Measurements from ENCODE around the gene LMOD1.
A peak's percentile ranks its signal among the peaks of the same experiment; 100 is the strongest.
"Not testable (repeated sequence)": the region's sequence is repeated elsewhere in the genome, so short reads cannot be mapped to it uniquely, and the experiment has no call there.

LMOD1 gene

GRCh38 chr1:201912832-201913231, 33.5 kb downstream of the LMOD1 start:
- no peak for ATAC-seq

DNA sequence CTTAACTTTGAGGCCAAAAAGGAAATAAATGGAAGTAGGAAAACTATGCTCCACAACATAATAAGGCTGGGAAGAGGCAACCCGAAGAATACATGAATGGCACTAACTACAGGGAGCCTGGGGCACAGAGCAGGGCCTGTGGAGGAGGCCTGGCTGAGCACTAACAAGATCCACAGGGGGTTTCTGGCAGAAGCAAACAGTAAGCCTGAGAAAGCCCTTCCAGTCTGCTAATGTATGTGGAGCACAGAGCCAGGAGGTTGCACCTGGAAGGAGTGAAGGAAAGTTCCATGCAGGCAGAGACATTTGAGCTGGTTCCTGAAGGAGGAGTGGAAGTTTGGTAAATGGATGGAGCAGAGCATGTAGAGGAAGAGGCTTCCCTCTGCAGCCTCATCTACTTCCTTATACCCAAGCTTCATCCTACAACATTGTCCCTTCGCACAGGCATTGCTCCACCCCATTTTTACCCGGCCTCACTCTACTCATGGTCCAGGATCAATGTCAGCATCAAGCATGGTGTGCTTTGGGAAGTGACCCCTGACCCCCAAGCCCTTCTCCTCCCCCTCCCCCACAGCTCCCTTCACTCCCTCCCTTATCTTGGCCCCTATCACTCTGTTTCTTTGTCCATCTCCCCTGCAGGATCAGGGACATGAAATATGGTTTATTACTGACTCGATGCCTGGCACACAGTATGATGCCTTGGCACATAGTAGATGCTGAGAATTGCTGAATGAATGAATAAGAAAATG, 34.3 kb downstream of the LMOD1 start:
- ATAC-seq, result no peak

GRCh38 chr1:201907621-201908020, 38.7 kb downstream of the LMOD1 start:
- ATAC-seq, result no peak

DNA sequence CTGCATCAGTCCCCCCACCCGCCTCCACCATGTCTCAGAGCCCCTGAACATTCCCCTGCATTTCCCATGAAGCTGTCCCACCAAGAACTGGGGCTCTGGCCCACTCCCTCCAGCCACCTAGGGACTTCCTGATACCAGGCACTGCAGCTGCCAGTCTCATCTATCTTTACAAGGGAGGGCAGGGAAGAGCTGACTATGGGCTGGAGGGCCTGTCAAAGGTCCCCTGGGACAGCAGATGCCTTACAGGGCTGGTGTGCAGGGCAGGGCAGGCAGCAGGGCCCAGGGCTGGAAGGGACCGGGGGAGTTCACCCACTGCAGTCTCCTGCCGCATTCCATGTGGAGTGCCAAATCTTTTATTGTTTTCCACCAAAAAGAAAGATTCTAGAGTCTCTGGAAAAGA, 40.0 kb downstream of the LMOD1 start:
- ATAC-seq, result no peak

DNA sequence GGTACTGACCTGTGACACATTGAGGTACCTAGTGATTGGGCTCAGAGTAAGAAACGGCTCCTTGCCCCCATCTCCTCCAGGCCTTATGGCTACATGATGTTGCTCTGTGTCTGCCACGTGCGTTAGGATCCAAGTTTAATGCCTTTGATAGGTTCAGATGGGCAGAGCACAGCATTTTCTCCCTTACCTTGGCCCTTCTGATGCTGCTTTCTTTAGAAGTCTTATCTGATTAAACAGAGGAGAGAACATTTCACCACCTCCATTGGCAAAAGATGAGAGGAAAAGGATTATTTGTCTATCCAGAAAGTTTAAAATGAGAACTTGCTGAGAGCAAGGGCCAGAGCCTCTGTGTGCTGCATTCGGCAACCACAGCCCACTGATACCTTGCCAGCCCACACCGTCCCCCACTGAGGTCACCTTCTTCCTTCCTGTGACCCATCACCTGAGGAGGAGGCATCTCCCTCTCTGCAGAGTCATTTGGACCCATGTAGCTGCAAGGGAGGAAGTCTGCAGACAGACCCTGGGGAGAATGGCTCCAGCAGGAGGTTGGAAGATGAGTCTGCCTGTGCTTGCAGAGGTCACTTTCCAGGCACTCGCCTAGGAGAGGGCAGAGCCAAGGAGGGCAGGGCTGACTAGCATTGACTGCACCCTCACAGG, 41.0 kb downstream of the LMOD1 start:
- no peak for ATAC-seq

GRCh38 chr1:201904579-201904978, 41.8 kb downstream of the LMOD1 start:
- ATAC-seq, result no peak

- no peak for ATAC-seq
These were observed 43.2 kb downstream of the LMOD1 start for GRCh38 chr1:201903135-201903534.

GRCh38 chr1:201902198-201902597, 44.1 kb downstream of the LMOD1 start:
- ATAC-seq, result no peak

DNA sequence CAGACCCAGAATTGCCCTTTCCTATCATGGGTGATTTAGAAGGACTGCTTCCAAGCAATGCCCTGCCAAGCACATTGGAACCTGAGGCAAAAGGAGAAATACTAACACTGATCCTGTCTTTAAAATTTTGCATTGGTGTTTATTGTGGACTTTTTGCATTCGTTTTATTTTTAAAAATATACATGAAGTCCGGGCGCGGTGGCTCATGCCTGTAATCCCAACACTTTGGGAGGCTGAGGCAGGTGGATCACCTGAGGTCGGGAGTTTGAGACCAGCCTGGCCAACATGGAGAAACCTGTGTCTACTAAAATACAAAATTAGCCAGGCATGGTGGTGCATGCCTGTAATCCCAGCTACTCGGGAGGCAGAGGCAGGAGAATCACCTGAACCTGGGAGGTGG, 45.3 kb downstream of the LMOD1 start:
- ATAC-seq, result not testable (repeated sequence)

GRCh38 chr1:201900476-201900875, 45.9 kb downstream of the LMOD1 start:
- no peak for ATAC-seq

DNA sequence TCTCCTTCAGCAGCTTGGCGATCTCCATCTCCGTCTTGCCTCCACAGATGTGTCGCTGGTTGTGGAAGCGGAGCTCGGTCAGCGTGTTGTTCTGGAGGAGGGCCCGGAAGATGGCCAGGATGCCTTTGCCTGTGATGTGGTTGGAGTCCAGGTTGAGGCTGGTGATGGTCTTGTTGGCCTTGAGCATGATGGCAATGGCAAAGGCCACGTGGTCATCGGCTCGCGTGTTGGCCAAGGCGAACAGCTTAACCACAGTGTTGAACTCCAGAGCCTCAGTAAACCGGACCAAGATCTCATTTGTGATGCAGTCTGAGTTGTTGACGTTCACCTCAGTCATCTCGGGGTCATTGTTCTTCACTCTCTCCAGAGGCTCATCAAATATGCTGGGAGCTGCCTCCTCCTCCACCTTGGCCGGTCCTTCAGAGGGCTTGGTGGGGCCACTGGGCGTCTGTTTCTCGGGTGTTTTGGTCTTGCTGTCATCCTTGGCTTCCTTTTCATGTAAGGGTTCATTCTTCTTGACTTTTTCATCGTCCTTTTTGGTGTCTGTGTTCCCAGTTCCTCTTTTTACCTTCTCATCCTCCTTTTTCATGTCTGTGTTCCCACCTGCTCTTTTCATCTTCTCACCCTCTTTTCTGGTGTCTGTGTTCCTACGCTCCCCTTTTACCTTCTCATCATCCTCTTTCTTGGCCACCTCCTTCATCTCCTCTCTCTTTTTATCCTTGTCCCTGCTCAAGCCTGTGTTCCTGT, 46.5 kb downstream of the LMOD1 start:
- ATAC-seq, result no peak

DNA sequence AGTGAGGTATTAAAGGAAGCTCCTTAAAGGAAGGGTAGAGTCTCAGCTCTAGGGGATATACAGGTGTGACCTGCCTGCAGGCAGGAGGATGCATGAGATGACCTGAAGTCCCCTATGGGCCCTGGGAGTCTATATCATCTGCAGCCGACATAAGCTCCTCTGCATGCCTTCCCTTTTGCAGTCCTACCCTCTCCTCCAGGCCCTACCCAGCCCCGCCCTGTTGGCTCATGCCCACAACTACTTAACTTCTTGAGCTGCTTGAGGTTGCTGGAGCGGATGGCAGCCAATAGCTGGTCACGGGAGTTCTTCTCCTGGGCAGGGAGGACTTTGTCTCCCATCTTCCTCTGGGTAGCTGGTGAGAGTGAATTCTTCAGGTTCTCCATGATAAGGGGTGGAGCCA, 47.4 kb downstream of the LMOD1 start:
- ATAC-seq, result no peak

DNA sequence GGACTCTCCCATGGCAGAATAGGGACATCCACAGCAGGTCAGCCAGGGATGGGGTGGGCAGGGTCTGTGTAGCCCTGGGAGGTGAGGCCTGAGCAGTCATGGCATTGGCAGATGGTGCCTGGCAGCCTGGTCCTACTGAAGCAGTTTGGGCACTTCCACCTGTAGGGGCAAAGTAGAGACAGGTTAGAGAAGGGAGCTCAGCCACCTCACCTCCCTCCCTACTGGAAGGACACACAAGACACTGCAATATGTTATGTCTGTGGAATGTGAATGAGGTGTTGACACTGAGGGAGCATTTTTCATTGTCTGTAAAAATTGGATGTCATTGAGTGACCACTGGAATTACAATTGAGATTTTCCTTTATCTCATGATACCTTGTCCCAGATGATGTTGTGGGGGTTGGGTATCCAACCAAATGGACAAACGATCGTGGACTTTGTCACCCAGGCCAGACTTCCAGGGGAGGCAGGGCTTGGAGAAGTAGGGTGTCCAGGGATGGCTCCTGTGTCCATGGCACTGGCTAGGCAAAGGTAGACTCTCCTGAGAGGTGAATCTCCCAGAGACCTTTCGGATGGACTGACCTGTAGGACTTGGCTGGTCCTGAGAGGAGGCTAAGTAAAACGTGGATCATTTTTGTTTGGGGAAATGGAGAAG, 48.0 kb downstream of the LMOD1 start:
- ATAC-seq, result no peak

GRCh38 chr1:201896951-201897391, 49.4 kb downstream of the LMOD1 start:
- ATAC-seq, result no peak

DNA sequence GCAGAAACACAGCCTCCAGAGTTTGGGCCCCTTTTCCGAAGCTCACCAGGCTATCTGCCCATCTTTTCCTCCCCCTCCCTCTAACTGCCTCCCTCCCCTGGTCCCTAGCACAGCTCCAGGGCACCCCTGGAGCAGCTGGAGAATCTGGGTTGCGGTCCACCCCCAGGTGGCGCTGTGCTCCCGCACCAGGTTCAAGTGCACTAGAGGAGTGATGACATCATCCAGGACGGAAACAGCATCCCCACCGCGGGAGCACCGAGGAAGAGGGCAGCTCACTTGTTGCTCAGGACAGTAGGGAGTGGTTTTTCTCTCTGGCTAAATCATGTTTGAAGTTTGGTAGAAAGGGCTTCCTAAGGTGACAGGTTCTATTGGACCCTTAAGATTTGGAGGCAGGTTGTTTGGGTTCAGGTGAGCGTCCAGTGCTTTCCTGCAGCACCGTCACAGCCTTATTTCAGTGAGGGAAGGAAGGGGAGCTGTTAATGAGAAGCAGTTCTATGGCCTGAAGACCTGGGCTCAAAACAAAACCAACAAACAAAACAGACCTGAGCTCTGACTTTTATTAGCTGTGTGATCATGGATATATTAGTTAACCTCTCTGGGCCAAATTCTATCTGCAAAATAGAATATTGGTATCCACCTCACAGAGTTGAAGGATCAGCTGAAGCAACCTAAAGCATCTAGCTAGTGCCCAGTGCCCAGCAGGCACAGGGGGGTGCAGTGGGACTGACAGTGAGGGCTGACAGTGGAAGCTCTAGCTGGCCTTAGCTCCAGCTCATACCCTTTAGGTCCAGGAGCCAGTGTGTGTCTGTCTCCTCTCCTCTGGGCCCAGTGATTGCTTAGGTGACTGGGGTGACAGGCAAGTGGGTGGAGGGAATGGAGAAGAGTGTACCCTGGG, 50.2 kb downstream of the LMOD1 start:
- ATAC-seq, result peak; percentile 87 to 89

DNA sequence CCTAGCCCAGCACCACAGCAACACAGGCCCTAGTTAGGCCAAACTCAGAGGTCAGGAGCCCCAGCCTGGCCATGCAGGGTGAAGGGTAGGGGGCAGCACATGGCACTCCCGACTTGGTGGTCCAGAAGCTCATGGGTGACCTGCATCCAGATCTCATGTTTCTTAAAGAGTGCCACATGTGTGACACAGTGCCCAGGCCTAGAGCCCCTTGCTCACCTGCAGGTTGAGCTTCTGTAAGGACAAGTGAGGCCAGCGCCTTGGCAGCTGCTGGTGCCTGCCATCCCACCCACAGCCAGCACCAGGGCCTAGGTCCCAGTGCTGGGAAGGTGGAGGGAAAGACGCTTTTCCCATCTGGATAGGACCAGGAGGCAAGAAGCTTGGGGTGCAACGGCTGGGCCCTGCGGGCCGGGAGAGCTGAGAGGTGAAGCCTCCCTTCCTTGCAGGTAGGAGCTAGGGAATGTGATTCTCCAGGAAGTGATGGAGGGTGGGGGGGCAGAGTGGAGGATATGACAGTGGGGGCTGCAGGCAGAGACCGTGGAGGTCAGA, 51.2 kb downstream of the LMOD1 start:
- ATAC-seq, result no peak

DNA sequence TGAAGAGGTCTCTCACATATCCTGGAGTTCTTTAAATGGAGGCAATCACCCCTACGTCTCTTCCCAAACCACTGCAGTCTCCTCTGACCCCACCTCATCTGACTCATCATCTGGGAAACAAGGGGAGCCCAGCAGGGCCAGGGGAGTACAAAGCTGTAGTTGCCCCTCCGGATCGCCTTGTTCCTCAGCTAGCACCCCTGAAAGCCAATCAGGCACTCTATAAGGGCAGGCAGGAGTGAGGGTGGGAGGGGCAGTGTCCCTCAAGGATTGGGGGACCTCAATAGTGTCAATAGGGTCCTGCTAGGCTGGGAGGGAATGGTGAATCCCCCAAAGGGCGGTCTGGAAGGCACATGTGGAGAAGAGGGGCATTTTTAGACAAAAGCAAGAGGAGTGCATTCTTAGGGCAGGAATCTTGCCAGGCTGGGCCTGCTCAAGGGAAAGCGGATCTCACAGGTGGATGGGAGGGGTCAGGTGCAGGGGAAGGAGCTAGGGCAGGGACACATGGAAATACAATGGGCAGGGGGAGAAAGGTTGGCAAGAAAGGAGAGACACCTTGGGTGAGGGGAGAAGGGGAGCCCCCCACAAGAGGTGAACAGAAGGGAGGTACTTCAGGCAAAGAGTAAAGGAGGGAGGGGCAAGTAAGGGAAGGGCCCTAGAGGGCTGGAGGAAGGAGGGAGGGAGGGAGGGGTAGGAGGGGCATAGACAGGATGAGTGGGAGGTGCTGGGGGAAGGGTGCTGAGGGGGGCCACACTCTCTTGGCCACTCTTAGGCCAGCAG, 51.8 kb downstream of the LMOD1 start:
- no peak for ATAC-seq

DNA sequence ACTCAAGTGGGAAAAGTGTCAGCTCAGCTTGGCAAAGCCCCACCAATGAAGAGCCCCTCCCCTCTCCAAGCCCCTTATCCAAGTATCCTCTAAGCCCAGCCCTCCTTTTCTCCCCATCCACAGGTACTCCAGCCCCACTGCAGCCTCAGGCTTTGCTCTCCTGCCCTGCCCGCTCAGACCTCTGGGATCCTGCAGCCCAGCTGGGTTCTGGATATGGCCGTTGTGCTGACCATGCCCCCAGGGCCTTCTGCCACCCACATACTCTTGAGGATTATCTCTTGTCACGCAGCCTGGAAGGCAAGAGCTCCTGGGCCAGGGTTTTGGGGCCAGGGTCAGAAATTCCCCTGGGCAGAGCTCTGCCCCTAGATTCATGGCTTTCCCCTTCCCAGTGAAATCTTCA, 52.9 kb downstream of the LMOD1 start:
- ATAC-seq, result no peak

GRCh38 chr1:201892211-201892610, 54.1 kb downstream of the LMOD1 start:
- no peak for ATAC-seq

- ATAC-seq, result no peak
These were observed 54.8 kb downstream of the LMOD1 start for GRCh38 chr1:201891451-201892045.
